Right lobe of liver (tissue), 6 donors: ENCODE results near the gene LRWD1. TPM values are rescaled to one million over a fixed set of nuclear protein-coding genes. Genes with fewer than 3 reads are reported as not detected.

ENCODE experiments used
- ATAC-seq, 4 donors: fragments of 200-7000 bp; cut with Tn5 transposase; one replicate each; pipeline ENCODE4 v1.9.1; 2020; ENCODE audit warnings: mild to moderate bottlenecking in 4 of 4, moderate library complexity in 4 of 4
- DNase-seq, 3 donors: peaks; one replicate each; pipeline ENCODE4 v3.0.0-alpha.2; 2020
- H3K27ac ChIP-seq, 3 donors: fragments of 200-600 bp; one replicate each; pipeline ENCODE4 v1.8.0; 2022
- H3K27me3 ChIP-seq, 2 donors: fragments of 200-600 bp; one replicate each; pipeline ENCODE4 v1.8.0; 2022
- H3K36me3 ChIP-seq, 4 donors: fragments of 200-600 bp; sonication (generic) in 1 of 4; one replicate each; pipeline versions ENCODE4 v1.5.1 to v1.8.0; 2017 to 2022; ENCODE audit warnings: control low read depth in 1 of 4
- H3K4me1 ChIP-seq, 4 donors: fragments of 200-600 bp; sonication (generic) in 1 of 4; one replicate each; pipeline versions ENCODE4 v1.5.1 to v1.8.0; 2017 to 2022; ENCODE audit warnings: control low read depth in 1 of 4
- H3K4me3 ChIP-seq, 3 donors: fragments of 200-600 bp; one replicate each; pipeline ENCODE4 v1.8.0; 2022
- H3K9me3 ChIP-seq, 4 donors: fragments of 200-600 bp; sonication (generic) in 1 of 4; one replicate each; pipeline versions ENCODE4 v1.5.1 to v1.8.0; 2017 to 2022; ENCODE audit warnings: control low read depth in 1 of 4
- CTCF ChIP-seq, 4 donors: fragments of 200-600 bp in 3 of 4; fragments of 450-650 bp in 1 of 4; IDR thresholded peaks; one replicate each; pipeline versions ENCODE4 v1.5.1 to v1.8.0; 2016 to 2022; ENCODE audit warnings: antibody characterized with exemption in 4 of 4, mild to moderate bottlenecking in 2 of 4
- POLR2A ChIP-seq: fragments of 450-650 bp; IDR thresholded peaks from one replicate; pipeline ENCODE4 v1.6.1; 2017; ENCODE audit warnings: antibody characterized with exemption, mild to moderate bottlenecking
- WGBS: methylation state at CpG from one replicate; pipeline ENCODE4 v1.1.6; 2018; ENCODE audit warnings: low coverage, low lambda C conversion rate; ENCODE audit not compliant: insufficient coverage; ENCODE audit errors: missing lambda C conversion rate; 5-methylcytosine and 5-hydroxymethylcytosine counted together
- intact Hi-C, 2 donors: fragments of 100-400 bp; cut with DNase I; formaldehyde crosslinking; loops; one replicate each; pipeline versions ENCODE4 v1.11.2 to v1.14.1; 2022
- total RNA-seq, 6 experiments: library from RNA; depleted of rRNA in 2 of 6; stranded (reverse); fragments of >200 nt in 2 of 6; fragmentation: NEBNext Ultra II Directional in 3 of 6; extraction: Animal tissue kit (Norgen Biotek cat#: 25700) in 3 of 6; gene quantifications; one replicate each; pipeline versions ENCODE4 v1.1.0 to v1.2.4, GENCODE V29; 2016 to 2023
- donor health status: DM: no; HTN: yes; CAD: no.
- donor health status: DM: no; HTN: no; CAD: no.
- donor health status: DM: no; HTN: no; CAD: no.
- donor health status: DM: no; HTN: yes; CAD: no.
- donor health status: DM: no; HTN: yes; CAD: no.

Gene LRWD1
- total RNA-seq, 6 experiments from 2014 or later = 8.3 to 15.5 (median 12.9) TPM

- no peak for TF ChIP-seq POLR2A
- TF ChIP-seq CTCF (IDR thresholded peaks at IDR 0.05) = no peak
- H3K27me3 ChIP-seq = no peaks in the 10 kb centered on the region
- no peaks in the 10 kb centered on the region for H3K36me3 ChIP-seq
- ATAC-seq (no peak), DNase-seq (no peak)
- no peak overlapping the region for H3K27ac ChIP-seq
- peaks cover 0 to 24% (median 3%) of the 10 kb centered on the region in 4 donors for H3K4me1 ChIP-seq
- no peak overlapping the region for H3K4me3 ChIP-seq
- WGBS = 88% methylated on average over 7 of the region's 10 CpGs
- H3K9me3 ChIP-seq = no peaks in the 10 kb centered on the region
- intact Hi-C loops = no loop called here
Measured at GRCh38 chr7:102436118-102436517, 28.7 kb upstream of the LRWD1 start.

GRCh38 chr7:102439963-102440795 lies 24.6 kb upstream of the LRWD1 start:
- ATAC-seq = peak; percentile 77 to 92 (median 84)

GRCh38 chr7:102444961-102445673 lies 19.7 kb upstream of the LRWD1 start:
- intact Hi-C loops = no loop called here
- ATAC-seq = no peak
- H3K27ac ChIP-seq = no peak overlapping the region

More at GRCh38 chr7:102439963-102440795, 24.6 kb upstream of the LRWD1 start:
- H3K9me3 ChIP-seq = no peaks in the 10 kb centered on the region
- intact Hi-C loops = no loop called here
- peak in 1 of 3 donors; percentile 72 for DNase-seq
- no peaks in the 10 kb centered on the region for H3K36me3 ChIP-seq
- no peak overlapping the region for H3K4me3 ChIP-seq
- peak overlapping the region in 1 of 3 donors; percentile 4 for H3K27ac ChIP-seq
- TF ChIP-seq CTCF (IDR thresholded peaks at IDR 0.05) (no peak), POLR2A (no peak)
- WGBS = 77% methylated on average over 10 of the region's 17 CpGs
- no peaks in the 10 kb centered on the region for H3K27me3 ChIP-seq
- H3K4me1 ChIP-seq = no peaks in the 10 kb centered on the region

GRCh38 chr7:102445674-102446071 lies 19.1 kb upstream of the LRWD1 start:
- TF ChIP-seq POLR2A = no peak
- TF ChIP-seq CTCF (IDR thresholded peaks at IDR 0.05) = no peak
- no peaks in the 10 kb centered on the region for H3K4me1 ChIP-seq
- peaks cover 0 to 4% (median 0%) of the 10 kb centered on the region in 4 donors for H3K36me3 ChIP-seq
- intact Hi-C loops = no loop called here
- no peak overlapping the region for H3K27ac ChIP-seq
- H3K9me3 ChIP-seq = no peaks in the 10 kb centered on the region
- ATAC-seq = no peak
- WGBS = no CpG with 5 or more reads among the region's 2 CpGs
- no peak for DNase-seq
- H3K27me3 ChIP-seq = no peaks in the 10 kb centered on the region
- no peak overlapping the region for H3K4me3 ChIP-seq

More at GRCh38 chr7:102444961-102445673, 19.7 kb upstream of the LRWD1 start:
- TF ChIP-seq POLR2A (no peak), CTCF (IDR thresholded peaks at IDR 0.05) (no peak)
- Histone ChIP-seq H3K4me1 (no peaks in the 10 kb centered on the region), H3K4me3 (no peak overlapping the region), H3K36me3 (peaks cover 0 to 4% (median 0%) of the 10 kb centered on the region in 4 donors), H3K9me3 (no peaks in the 10 kb centered on the region), H3K27me3 (no peaks in the 10 kb centered on the region)
- no peak for DNase-seq
- 71% methylated on average over 12 of the region's 17 CpGs for WGBS
